Activated T-helper 17 cell treated with anti-CD3 and anti-CD28 coated beads, Interleukin-2, amount 50 U/mL, for 72 hours (primary cell): ENCODE results near the gene ESRRA. TPM values are rescaled to one million over a fixed set of nuclear protein-coding genes. Genes with fewer than 3 reads are reported as not detected.

Experiments used
- ATAC-seq: fragments of 150-1000 bp; cut with Tn5 transposase; replicated peaks from 2 replicates; pipeline ENCODE4 v1.10.0; 2021; ENCODE audit warnings: mild to moderate bottlenecking, moderate library complexity
- H3K27ac Mint-ChIP-seq: one replicate; pipeline ENCODE4 v1.8.0; 2022; ENCODE audit warnings: mixed read lengths
- H3K27me3 Mint-ChIP-seq: one replicate; pipeline ENCODE4 v1.8.0; 2022; ENCODE audit warnings: mixed read lengths
- H3K36me3 Mint-ChIP-seq: one replicate; pipeline ENCODE4 v1.8.0; 2022; ENCODE audit warnings: low read depth, mild to moderate bottlenecking, mixed read lengths
- H3K4me1 Mint-ChIP-seq: one replicate; pipeline ENCODE4 v1.8.0; 2022; ENCODE audit warnings: mixed read lengths
- H3K4me3 Mint-ChIP-seq: one replicate; pipeline ENCODE4 v1.8.0; 2022; ENCODE audit warnings: mild to moderate bottlenecking, mixed read lengths
- H3K9me3 Mint-ChIP-seq: one replicate; pipeline ENCODE4 v1.8.0; 2022; ENCODE audit warnings: mixed read lengths
- total RNA-seq, 2 donors: library from RNA; stranded (reverse); gene quantifications; one replicate each; pipeline ENCODE4 v1.2.3, GENCODE V29; 2022

ESRRA gene
- total RNA-seq, 2 donors from 2014 or later: 31.2 to 55.7 TPM

GRCh38 chr11:64266339-64266738 lies 39.0 kb upstream of the ESRRA start:
- H3K27me3 Mint-ChIP-seq: no peaks in the 10 kb centered on the region
- H3K4me3 Mint-ChIP-seq: no peak overlapping the region
- no peak for ATAC-seq

GRCh38 chr11:64267207-64267945 lies 37.9 kb upstream of the ESRRA start:
- Mint-ChIP-seq H3K9me3 (no peaks in the 10 kb centered on the region), H3K4me1 (peaks cover 18% of the 10 kb centered on the region), H3K27me3 (no peaks in the 10 kb centered on the region), H3K36me3 (peaks cover 32% of the 10 kb centered on the region), H3K27ac (peak overlapping the region; percentile 96), H3K4me3 (no peak overlapping the region)
- ATAC-seq: no peak

More at GRCh38 chr11:64266339-64266738, 39.0 kb upstream of the ESRRA start:
- no peak overlapping the region for H3K27ac Mint-ChIP-seq
- H3K36me3 Mint-ChIP-seq: peaks cover 31% of the 10 kb centered on the region
- no peaks in the 10 kb centered on the region for H3K9me3 Mint-ChIP-seq
- peaks cover 14% of the 10 kb centered on the region for H3K4me1 Mint-ChIP-seq

- Mint-ChIP-seq H3K4me3 (peak overlapping the region; percentile 96), H3K27ac (peak overlapping the region; percentile 96), H3K9me3 (no peaks in the 10 kb centered on the region), H3K36me3 (peaks cover 24% of the 10 kb centered on the region), H3K27me3 (no peaks in the 10 kb centered on the region), H3K4me1 (peaks cover 18% of the 10 kb centered on the region)
- no peak for ATAC-seq
These were observed 37.1 kb upstream of the ESRRA start for GRCh38 chr11:64268025-64268892.

GRCh38 chr11:64268893-64269539 lies 36.3 kb upstream of the ESRRA start:
- peaks cover 24% of the 10 kb centered on the region for H3K36me3 Mint-ChIP-seq
- H3K27me3 Mint-ChIP-seq: no peaks in the 10 kb centered on the region
- H3K27ac Mint-ChIP-seq: peak overlapping the region; percentile 96
- H3K4me3 Mint-ChIP-seq: peak overlapping the region; percentile 96
- H3K4me1 Mint-ChIP-seq: peaks cover 18% of the 10 kb centered on the region
- peak; percentile 7 for ATAC-seq
- no peaks in the 10 kb centered on the region for H3K9me3 Mint-ChIP-seq

- ATAC-seq: peak; percentile 88
- Mint-ChIP-seq H3K4me1 (peaks cover 18% of the 10 kb centered on the region), H3K27ac (peak overlapping the region; percentile 96), H3K36me3 (peaks cover 24% of the 10 kb centered on the region), H3K4me3 (peak overlapping the region; percentile 96), H3K9me3 (no peaks in the 10 kb centered on the region), H3K27me3 (no peaks in the 10 kb centered on the region)
These were observed 35.6 kb upstream of the ESRRA start for GRCh38 chr11:64269540-64270220.

- no peak overlapping the region for H3K4me3 Mint-ChIP-seq
- no peak overlapping the region for H3K27ac Mint-ChIP-seq
These were observed 30.1 kb upstream of the ESRRA start for GRCh38 chr11:64275031-64275800.

GRCh38 chr11:64275841-64276240 lies 29.5 kb upstream of the ESRRA start:
- Mint-ChIP-seq H3K4me1 (peaks cover 8% of the 10 kb centered on the region), H3K27ac (no peak overlapping the region), H3K4me3 (no peak overlapping the region), H3K36me3 (peaks cover 27% of the 10 kb centered on the region), H3K9me3 (no peaks in the 10 kb centered on the region), H3K27me3 (no peaks in the 10 kb centered on the region)
- ATAC-seq: no peak

More at GRCh38 chr11:64275031-64275800, 30.1 kb upstream of the ESRRA start:
- Mint-ChIP-seq H3K27me3 (no peaks in the 10 kb centered on the region), H3K4me1 (peaks cover 8% of the 10 kb centered on the region), H3K36me3 (peaks cover 31% of the 10 kb centered on the region), H3K9me3 (no peaks in the 10 kb centered on the region)
- no peak for ATAC-seq

- no peaks in the 10 kb centered on the region for H3K27me3 Mint-ChIP-seq
- H3K4me3 Mint-ChIP-seq: no peak overlapping the region
- no peaks in the 10 kb centered on the region for H3K9me3 Mint-ChIP-seq
- peaks cover 35% of the 10 kb centered on the region for H3K36me3 Mint-ChIP-seq
- ATAC-seq: no peak
- H3K27ac Mint-ChIP-seq: no peak overlapping the region
- H3K4me1 Mint-ChIP-seq: peaks cover 11% of the 10 kb centered on the region
These were observed 28.5 kb upstream of the ESRRA start for GRCh38 chr11:64276653-64277431.

GRCh38 chr11:64278576-64279190 lies 26.6 kb upstream of the ESRRA start:
- no peak overlapping the region for H3K4me3 Mint-ChIP-seq
- H3K4me1 Mint-ChIP-seq: peaks cover 9% of the 10 kb centered on the region
- peaks cover 38% of the 10 kb centered on the region for H3K36me3 Mint-ChIP-seq
- no peaks in the 10 kb centered on the region for H3K9me3 Mint-ChIP-seq
- H3K27me3 Mint-ChIP-seq: no peaks in the 10 kb centered on the region
- H3K27ac Mint-ChIP-seq: peak overlapping the region; percentile 9
- no peak for ATAC-seq

GRCh38 chr11:64281957-64282770 lies 23.2 kb upstream of the ESRRA start:
- ATAC-seq: no peak
- H3K27ac Mint-ChIP-seq: peak overlapping the region; percentile 38
- H3K36me3 Mint-ChIP-seq: peaks cover 33% of the 10 kb centered on the region
- H3K27me3 Mint-ChIP-seq: no peaks in the 10 kb centered on the region
- no peaks in the 10 kb centered on the region for H3K9me3 Mint-ChIP-seq
- peak overlapping the region; percentile 80 for H3K4me3 Mint-ChIP-seq
- peaks cover 14% of the 10 kb centered on the region for H3K4me1 Mint-ChIP-seq

GRCh38 chr11:64283092-64283491 lies 22.2 kb upstream of the ESRRA start:
- peaks cover 14% of the 10 kb centered on the region for H3K4me1 Mint-ChIP-seq
- H3K9me3 Mint-ChIP-seq: no peaks in the 10 kb centered on the region
- peaks cover 33% of the 10 kb centered on the region for H3K36me3 Mint-ChIP-seq
- no peaks in the 10 kb centered on the region for H3K27me3 Mint-ChIP-seq
- H3K4me3 Mint-ChIP-seq: peak overlapping the region; percentile 80
- H3K27ac Mint-ChIP-seq: peak overlapping the region; percentile 75
- no peak for ATAC-seq
